ENCODE measurements around the gene C10orf95. TPM values are rescaled to one million over a fixed set of nuclear protein-coding genes. Genes with fewer than 3 reads are reported as not detected.

The C10orf95 gene
- total RNA-seq, 1 donor from 2014 or later: 5.7 TPM

- intact Hi-C loops (cut with DNase I): no loop called here
- peaks cover 12% of the 10 kb centered on the region for H3K4me1 ChIP-seq
- DNase-seq (no peak), ATAC-seq (no peak)
- no peak overlapping the region for H3K27ac ChIP-seq
- no peaks in the 10 kb centered on the region for H3K9me3 ChIP-seq
- no peaks in the 10 kb centered on the region for H3K36me3 ChIP-seq
- TF ChIP-seq, protein P1, sequence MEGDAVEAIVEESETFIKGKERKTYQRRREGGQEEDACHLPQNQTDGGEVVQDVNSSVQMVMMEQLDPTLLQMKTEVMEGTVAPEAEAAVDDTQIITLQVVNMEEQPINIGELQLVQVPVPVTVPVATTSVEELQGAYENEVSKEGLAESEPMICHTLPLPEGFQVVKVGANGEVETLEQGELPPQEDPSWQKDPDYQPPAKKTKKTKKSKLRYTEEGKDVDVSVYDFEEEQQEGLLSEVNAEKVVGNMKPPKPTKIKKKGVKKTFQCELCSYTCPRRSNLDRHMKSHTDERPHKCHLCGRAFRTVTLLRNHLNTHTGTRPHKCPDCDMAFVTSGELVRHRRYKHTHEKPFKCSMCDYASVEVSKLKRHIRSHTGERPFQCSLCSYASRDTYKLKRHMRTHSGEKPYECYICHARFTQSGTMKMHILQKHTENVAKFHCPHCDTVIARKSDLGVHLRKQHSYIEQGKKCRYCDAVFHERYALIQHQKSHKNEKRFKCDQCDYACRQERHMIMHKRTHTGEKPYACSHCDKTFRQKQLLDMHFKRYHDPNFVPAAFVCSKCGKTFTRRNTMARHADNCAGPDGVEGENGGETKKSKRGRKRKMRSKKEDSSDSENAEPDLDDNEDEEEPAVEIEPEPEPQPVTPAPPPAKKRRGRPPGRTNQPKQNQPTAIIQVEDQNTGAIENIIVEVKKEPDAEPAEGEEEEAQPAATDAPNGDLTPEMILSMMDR (IDR thresholded peaks at IDR 0.05): no peak
- no peak overlapping the region for H3K4me3 ChIP-seq
- H3K27me3 ChIP-seq (ENCODE audit: low read depth): peaks cover 86% of the 10 kb centered on the region
These were observed 38.2 kb downstream of the C10orf95 start for GRCh38 chr10:102413053-102413705.

DNA sequence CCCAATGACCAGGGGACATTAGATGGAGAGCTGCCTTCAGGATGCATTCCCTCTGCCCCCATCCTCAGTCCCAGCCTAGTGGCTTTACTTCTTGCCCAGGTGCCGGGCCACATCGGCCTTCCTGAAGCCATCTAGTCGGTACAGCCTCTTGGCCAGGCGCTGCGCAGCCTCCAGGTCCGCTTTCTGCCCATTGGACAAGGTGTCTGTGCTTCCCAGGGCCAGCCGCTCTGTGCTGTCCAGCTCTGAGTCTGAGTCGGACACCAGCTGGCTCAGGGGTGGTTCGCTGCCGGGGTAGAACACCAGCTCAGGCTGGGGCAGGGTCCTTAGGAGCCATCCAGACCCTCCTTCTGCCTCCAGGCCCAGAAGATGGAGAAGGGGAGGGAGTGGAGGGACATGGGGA lies 39.0 kb downstream of the C10orf95 start:
- Histone ChIP-seq H3K4me3 (no peak overlapping the region), H3K9me3 (no peaks in the 10 kb centered on the region), H3K27ac (no peak overlapping the region), H3K36me3 (no peaks in the 10 kb centered on the region), H3K4me1 (peaks cover 12% of the 10 kb centered on the region), H3K27me3 (ENCODE audit: low read depth) (peaks cover 87% of the 10 kb centered on the region)
- ATAC-seq: no peak
- intact Hi-C loops (cut with DNase I): no loop called here
- no peak for DNase-seq
- TF ChIP-seq, protein P1 (IDR thresholded peaks at IDR 0.05): no peak

- no peak overlapping the region for H3K4me3 ChIP-seq
- no peak for DNase-seq
- intact Hi-C loops (cut with DNase I): no loop called here
- ATAC-seq: no peak
- H3K4me1 ChIP-seq: peaks cover 12% of the 10 kb centered on the region
- H3K27ac ChIP-seq: no peak overlapping the region
- H3K36me3 ChIP-seq: no peaks in the 10 kb centered on the region
- peaks cover 82% of the 10 kb centered on the region for H3K27me3 ChIP-seq (ENCODE audit: low read depth)
- TF ChIP-seq, protein P1 (IDR thresholded peaks at IDR 0.05): no peak
- no peaks in the 10 kb centered on the region for H3K9me3 ChIP-seq
These were observed 39.7 kb downstream of the C10orf95 start for GRCh38 chr10:102411341-102412255.

DNA sequence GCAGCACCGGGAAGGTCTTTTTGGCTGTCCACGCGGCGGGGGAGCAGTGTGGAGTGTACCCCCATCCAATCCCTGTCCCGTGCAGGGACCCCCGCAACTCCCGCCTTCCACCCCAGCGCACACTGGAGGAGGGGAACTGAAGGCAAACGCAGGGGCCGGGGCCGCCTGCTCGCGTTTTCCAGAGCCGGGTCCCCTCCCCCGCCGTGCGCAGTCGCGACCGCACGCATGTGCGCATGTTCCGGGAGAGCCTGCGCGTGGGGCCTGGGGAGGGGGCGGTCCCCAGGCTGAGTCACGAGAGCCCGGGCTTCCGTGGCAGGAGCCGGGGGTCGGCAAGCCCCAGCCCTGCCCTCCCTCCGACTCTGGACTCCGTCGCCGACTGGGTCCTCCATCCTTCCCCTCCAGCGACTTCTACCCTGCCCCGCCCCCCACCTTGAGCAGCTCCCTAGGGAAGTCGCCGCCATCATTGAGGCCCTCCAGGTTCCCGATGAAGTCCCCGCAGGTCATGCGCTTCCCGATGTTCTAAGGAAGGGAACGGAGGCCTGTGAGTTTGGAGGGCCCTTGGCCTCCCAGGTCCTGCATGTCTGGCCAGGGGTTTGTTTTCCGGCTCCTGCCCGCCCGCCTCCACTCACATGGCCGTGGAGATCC lies 40.8 kb downstream of the C10orf95 start:
- intact Hi-C loops (cut with DNase I): no loop called here
- H3K4me1 ChIP-seq: peaks cover 12% of the 10 kb centered on the region
- no peaks in the 10 kb centered on the region for H3K9me3 ChIP-seq
- H3K27me3 ChIP-seq (ENCODE audit: low read depth): peaks cover 73% of the 10 kb centered on the region
- TF ChIP-seq, protein P1 (IDR thresholded peaks at IDR 0.05): no peak
- H3K27ac ChIP-seq: no peak overlapping the region
- H3K4me3 ChIP-seq: peak overlapping the region; percentile 20
- DNase-seq (peak; percentile 43), ATAC-seq (no peak)
- H3K36me3 ChIP-seq: no peaks in the 10 kb centered on the region

DNA sequence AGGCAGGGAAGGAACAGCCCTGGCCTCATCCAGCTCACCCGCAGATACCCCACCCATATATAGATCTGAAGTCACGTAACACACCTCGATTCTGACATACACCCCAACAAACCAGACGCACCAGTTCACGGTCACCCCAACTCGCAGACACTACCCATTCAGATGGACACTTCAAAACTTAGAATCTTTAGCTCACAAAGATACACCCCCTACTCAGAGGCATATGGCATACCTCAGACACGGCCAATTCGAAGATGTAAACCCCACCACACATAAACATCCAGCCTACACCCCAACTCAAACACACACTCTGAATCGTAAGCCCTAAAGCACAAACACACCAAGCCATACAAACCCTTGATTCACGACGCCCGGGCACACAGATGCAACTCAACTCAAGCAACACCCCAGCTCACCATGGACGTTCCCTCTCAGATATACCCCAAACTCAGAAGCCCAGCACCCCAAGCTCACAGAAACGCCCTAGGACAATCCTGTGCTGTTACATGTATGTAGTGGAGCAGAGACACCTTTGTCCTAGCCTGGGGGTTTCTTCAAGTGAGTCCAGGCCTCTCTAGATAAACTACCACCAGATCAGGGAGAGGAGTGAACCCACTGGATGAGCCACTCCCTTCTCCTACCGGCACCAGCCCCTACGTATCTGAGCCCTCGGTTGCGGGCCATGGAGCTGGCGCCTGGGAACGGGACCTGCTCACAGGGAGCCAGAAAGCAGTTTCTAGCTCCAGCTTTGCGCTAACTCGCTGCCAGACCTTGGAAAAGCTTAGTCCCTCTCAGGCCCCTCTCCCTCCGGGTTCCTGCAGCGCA lies 41.5 kb downstream of the C10orf95 start:
- DNase-seq: no peak
- TF ChIP-seq, protein P1 (IDR thresholded peaks at IDR 0.05): no peak
- no peak overlapping the region for H3K27ac ChIP-seq
- H3K4me1 ChIP-seq: peaks cover 12% of the 10 kb centered on the region
- no peak for ATAC-seq
- H3K4me3 ChIP-seq: peak overlapping the region; percentile 45
- H3K36me3 ChIP-seq: no peaks in the 10 kb centered on the region
- intact Hi-C loops (cut with DNase I): no loop called here
- H3K9me3 ChIP-seq: no peaks in the 10 kb centered on the region
- peaks cover 65% of the 10 kb centered on the region for H3K27me3 ChIP-seq (ENCODE audit: low read depth)

Measured in lower lobe of right lung (tissue), 2 donors.